Dedifferentiated amniotic fluid mesenchymal stem cell (primary cell): ENCODE data around the gene DEPP1.

Experiments
- DNase-seq: peaks from one replicate; pipeline ENCODE4 v3.0.0-alpha.2; 2016; ENCODE audit errors: extremely low spot score

The DEPP1 gene

GRCh38 chr10:44933451-44934321 is 44.9 kb downstream of the DEPP1 start:
- no peak for DNase-seq

- DNase-seq = peak; percentile 71
These were observed 45.8 kb downstream of the DEPP1 start for GRCh38 chr10:44932517-44933450.

- no peak for DNase-seq
These were observed 46.7 kb downstream of the DEPP1 start for GRCh38 chr10:44931621-44932516.

GRCh38 chr10:44930904-44931620 is 47.5 kb downstream of the DEPP1 start:
- DNase-seq = no peak

- DNase-seq = no peak
These were observed 49.0 kb downstream of the DEPP1 start for GRCh38 chr10:44929356-44930255.

- DNase-seq = no peak
These were observed 50.1 kb downstream of the DEPP1 start for GRCh38 chr10:44928462-44928861.

- no peak for DNase-seq
These were observed 51.3 kb downstream of the DEPP1 start for GRCh38 chr10:44927352-44927751.

- no peak for DNase-seq
These were observed 51.8 kb downstream of the DEPP1 start for GRCh38 chr10:44926751-44927351.
